GM23338 (cell line): ENCODE measurements around the gene ZNF678. TPM values are rescaled to one million over a fixed set of nuclear protein-coding genes. Genes with fewer than 3 reads are reported as not detected.

Experiments used
- ATAC-seq: fragments of 200-7000 bp; cut with Tn5 transposase; 3 replicates; pipeline ENCODE4 v1.9.1; 2020
- DNase-seq: peaks from one replicate; pipeline ENCODE4 v3.0.0-alpha.2; 2015; ENCODE audit warnings: low spot score
- H2AFZ ChIP-seq: fragments of 200-600 bp; sonication (generic); 2 replicates; pipeline ENCODE4 v1.8.0; 2016; ENCODE audit warnings: antibody characterized with exemption, mild to moderate bottlenecking, moderate library complexity
- H3F3A ChIP-seq: fragments of 200-600 bp; sonication (generic); replicated peaks from 2 replicates; pipeline ENCODE4 v1.8.0; 2017; ENCODE audit warnings: antibody characterized with exemption, mixed run types, low read depth
- H3K27ac ChIP-seq: fragments of 200-600 bp; sonication (generic); 2 replicates; pipeline ENCODE4 v1.6.1; 2016; ENCODE audit warnings: low read depth
- H3K27me3 ChIP-seq: fragments of 200-600 bp; sonication (generic); 2 replicates; pipeline ENCODE4 v1.8.0; 2016; ENCODE audit warnings: mild to moderate bottlenecking, mixed run types, moderate library complexity; ENCODE audit not compliant: insufficient read depth
- H3K36me3 ChIP-seq: fragments of 200-600 bp; sonication (generic); 2 replicates; pipeline ENCODE4 v1.8.0; 2016; ENCODE audit warnings: mild to moderate bottlenecking; ENCODE audit not compliant: insufficient read depth
- H3K4me1 ChIP-seq: fragments of 200-600 bp; sonication (generic); 2 replicates; pipeline ENCODE4 v1.8.0; 2016; ENCODE audit warnings: mild to moderate bottlenecking, moderate library complexity; ENCODE audit not compliant: insufficient read depth
- H3K4me2 ChIP-seq: fragments of 200-600 bp; sonication (generic); 2 replicates; pipeline ENCODE4 v1.7.1; 2017; ENCODE audit warnings: mixed run types
- H3K4me3 ChIP-seq: fragments of 200-600 bp; sonication (generic); 2 replicates; pipeline ENCODE4 v1.6.1; 2016; ENCODE audit warnings: mixed run types
- H3K79me2 ChIP-seq: fragments of 200-600 bp; sonication (generic); replicated peaks from 2 replicates; pipeline ENCODE4 v1.8.0; 2017; ENCODE audit warnings: mild to moderate bottlenecking; ENCODE audit not compliant: insufficient read depth
- H3K9me2 ChIP-seq: fragments of 200-600 bp; sonication (generic); 2 replicates; pipeline ENCODE4 v1.8.0; 2017; ENCODE audit not compliant: insufficient read depth
- H4K20me1 ChIP-seq: fragments of 200-600 bp; sonication (generic); replicated peaks from 2 replicates; pipeline ENCODE4 v1.8.0; 2017; ENCODE audit warnings: mild to moderate bottlenecking; ENCODE audit not compliant: insufficient read depth
- H3K27ac Mint-ChIP-seq: 2 replicates; pipeline ENCODE4 v1.8.0; 2020; ENCODE audit warnings: inconsistent platforms, mild to moderate bottlenecking, moderate library complexity, mixed read lengths
- H3K27me3 Mint-ChIP-seq: 3 replicates; pipeline ENCODE4 v1.8.0; 2022; ENCODE audit warnings: low read depth, mild to moderate bottlenecking, moderate library complexity, mixed read lengths, inconsistent platforms; ENCODE audit not compliant: insufficient read depth, poor library complexity
- H3K36me3 Mint-ChIP-seq: 3 replicates; pipeline ENCODE4 v1.8.0; 2021; ENCODE audit warnings: low read depth, mild to moderate bottlenecking, inconsistent platforms, moderate library complexity, mixed read lengths
- H3K4me1 Mint-ChIP-seq: 3 replicates; pipeline ENCODE4 v1.8.0; 2020; ENCODE audit warnings: mild to moderate bottlenecking, inconsistent platforms, mixed read lengths
- H3K4me3 Mint-ChIP-seq: 3 replicates; pipeline ENCODE4 v1.8.0; 2021; ENCODE audit warnings: moderate library complexity, mild to moderate bottlenecking, inconsistent platforms, mixed read lengths
- H3K9me3 Mint-ChIP-seq: 3 replicates; pipeline ENCODE4 v1.8.0; 2020; ENCODE audit warnings: moderate library complexity, mild to moderate bottlenecking, inconsistent platforms, mixed read lengths
- ETS1 ChIP-seq: IDR thresholded peaks from 2 replicates; pipeline ENCODE4 v1.6.1; 2016; ENCODE audit warnings: antibody characterized with exemption
- EZH2phosphoT487 ChIP-seq: fragments of 200-600 bp; sonication (generic); IDR thresholded peaks from one replicate; pipeline ENCODE4 v1.8.1; 2018; ENCODE audit warnings: antibody characterized with exemption; ENCODE audit not compliant: unreplicated experiment
- JUNB ChIP-seq: IDR thresholded peaks from one replicate; pipeline ENCODE4 v1.6.1; 2016; ENCODE audit warnings: antibody characterized with exemption; ENCODE audit not compliant: unreplicated experiment
- NANOG ChIP-seq: IDR thresholded peaks from 2 replicates; pipeline ENCODE4 v1.6.1; 2016; ENCODE audit warnings: antibody characterized with exemption, borderline replicate concordance
- REST ChIP-seq: IDR thresholded peaks from one replicate; pipeline ENCODE4 v1.6.1; 2018; ENCODE audit warnings: antibody characterized with exemption; ENCODE audit not compliant: unreplicated experiment
- polyA plus RNA-seq: library from polyadenylated mRNA; unstranded; fragments of >200 nt; fragmentation: Nextera tagmentation; extraction: Ambion mirVana; gene quantifications from 2 replicates; pipeline ENCODE4 v1.2.1, GENCODE V29; 2016
- total RNA-seq: library from RNA; depleted of rRNA; stranded (reverse); fragments of >200 nt; shearing (Covaris generic); gene quantifications from 2 replicates; pipeline ENCODE4 v1.2.3, GENCODE V29; 2014
- TF ChIP-seq, protein P1 (sequence below), 2 experiments: fragments of 200-600 bp in 1 of 2; sonication (generic) in 1 of 2; conservative IDR thresholded peaks; 2 replicates each; pipeline versions ENCODE4 v1.5.1 to v1.6.1; 2016 to 2017; ENCODE audit warnings: antibody characterized with exemption in 2 of 2, low read depth in 2 of 2, mild to moderate bottlenecking in 2 of 2, moderate library complexity in 1 of 2

Gene ZNF678
- total and polyA plus RNA-seq, 2 experiments from 2014 or later, result 8.6 to 60.0 TPM

DNA sequence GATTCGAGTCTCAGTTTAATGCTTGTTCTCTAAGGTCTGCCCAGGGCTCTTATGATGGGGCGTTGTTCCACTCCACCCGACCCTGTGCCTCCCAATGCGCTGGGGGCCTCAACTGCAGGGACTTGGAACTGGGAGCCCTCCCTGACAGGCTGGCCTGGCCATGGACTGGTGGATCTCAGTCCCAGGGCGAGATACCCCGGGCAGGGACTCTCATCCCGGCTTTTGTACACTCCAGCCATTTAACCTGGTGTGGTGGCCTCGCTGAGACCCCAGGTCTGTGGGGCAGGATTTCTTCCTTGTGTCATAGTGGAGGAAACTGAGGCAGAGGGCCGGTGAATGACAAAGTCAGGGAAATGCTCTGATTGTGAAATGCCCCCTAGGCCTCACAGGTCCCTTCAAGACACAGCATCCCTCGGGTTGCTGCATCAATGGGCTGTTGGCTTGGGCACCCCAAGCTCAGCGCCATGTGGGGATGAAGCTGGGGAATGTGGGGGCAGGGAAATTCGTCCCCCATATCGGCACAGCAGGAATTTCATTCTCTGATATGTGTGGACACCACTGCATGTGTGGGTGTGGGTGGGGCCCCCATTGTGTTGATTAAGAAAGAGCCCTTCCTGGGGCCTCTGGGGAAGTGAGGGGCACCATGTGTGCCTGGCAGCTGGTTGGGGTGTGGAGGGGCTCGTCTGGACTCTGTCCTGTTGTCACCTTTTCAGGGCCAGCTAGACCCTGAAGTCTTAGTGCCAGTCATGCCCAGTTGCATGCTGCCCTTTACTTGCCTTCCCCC, 19.9 kb upstream of the ZNF678 start (continued):
- TF ChIP-seq, protein P1, sequence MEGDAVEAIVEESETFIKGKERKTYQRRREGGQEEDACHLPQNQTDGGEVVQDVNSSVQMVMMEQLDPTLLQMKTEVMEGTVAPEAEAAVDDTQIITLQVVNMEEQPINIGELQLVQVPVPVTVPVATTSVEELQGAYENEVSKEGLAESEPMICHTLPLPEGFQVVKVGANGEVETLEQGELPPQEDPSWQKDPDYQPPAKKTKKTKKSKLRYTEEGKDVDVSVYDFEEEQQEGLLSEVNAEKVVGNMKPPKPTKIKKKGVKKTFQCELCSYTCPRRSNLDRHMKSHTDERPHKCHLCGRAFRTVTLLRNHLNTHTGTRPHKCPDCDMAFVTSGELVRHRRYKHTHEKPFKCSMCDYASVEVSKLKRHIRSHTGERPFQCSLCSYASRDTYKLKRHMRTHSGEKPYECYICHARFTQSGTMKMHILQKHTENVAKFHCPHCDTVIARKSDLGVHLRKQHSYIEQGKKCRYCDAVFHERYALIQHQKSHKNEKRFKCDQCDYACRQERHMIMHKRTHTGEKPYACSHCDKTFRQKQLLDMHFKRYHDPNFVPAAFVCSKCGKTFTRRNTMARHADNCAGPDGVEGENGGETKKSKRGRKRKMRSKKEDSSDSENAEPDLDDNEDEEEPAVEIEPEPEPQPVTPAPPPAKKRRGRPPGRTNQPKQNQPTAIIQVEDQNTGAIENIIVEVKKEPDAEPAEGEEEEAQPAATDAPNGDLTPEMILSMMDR (conservative IDR thresholded peaks at IDR 0.05; ENCODE audit: low read depth in 2 of 2), result no peak
- TF ChIP-seq NANOG, result no peak
- TF ChIP-seq JUNB, result no peak
- TF ChIP-seq ETS1, result no peak
- TF ChIP-seq EZH2phosphoT487, result no peak

- DNase-seq (no peak), ATAC-seq (no peak)
- no peak overlapping the region for H3K27ac Mint-ChIP-seq
- H3K27ac ChIP-seq, result no peak overlapping the region
- H3K4me1 ChIP-seq, result no peaks in the 10 kb centered on the region; the same call in 1 of the 2 replicates
- no peak overlapping the region for H3K4me3 ChIP-seq
- TF ChIP-seq REST, result no peak
- H3K36me3 ChIP-seq, result no peaks in the 10 kb centered on the region
- H3F3A ChIP-seq, result no peaks in the 10 kb centered on the region
- H2AFZ ChIP-seq, result no peak overlapping the region
- peaks cover 4% of the 10 kb centered on the region for H3K9me3 Mint-ChIP-seq
- peaks cover 4% of the 10 kb centered on the region for H3K4me1 Mint-ChIP-seq
- peaks cover 20% of the 10 kb centered on the region for H3K27me3 ChIP-seq
- no peaks in the 10 kb centered on the region for H3K79me2 ChIP-seq
- H3K27me3 Mint-ChIP-seq, result peaks cover 27% of the 10 kb centered on the region
- no peak overlapping the region for H3K4me3 Mint-ChIP-seq
- no peaks in the 10 kb centered on the region; the same call in 2 of the 3 replicates for H3K36me3 Mint-ChIP-seq
- H3K4me2 ChIP-seq, result no peak overlapping the region
- H4K20me1 ChIP-seq, result no peaks in the 10 kb centered on the region
- H3K9me2 ChIP-seq, result 0 out of 2 replicates have a peak, but pooled peaks cover 3% of the 10 kb centered on the region
Measured at GRCh38 chr1:227544067-227545050, 19.0 kb upstream of the ZNF678 start.
